HG03469 (cell line): ENCODE measurements around the gene DIO3.
"Not testable (repeated sequence)": the region's sequence is repeated elsewhere in the genome, so short reads cannot be mapped to it uniquely, and the experiment has no call there.

ENCODE experiments used
- ATAC-seq: cut with Tn5 transposase; IDR thresholded peaks from one replicate; pipeline ENCODE4 v1.9.1; 2021; ENCODE audit warnings: mild to moderate bottlenecking, moderate library complexity, moderate number of reproducible peaks; ENCODE audit not compliant: unreplicated experiment

Gene DIO3

GRCh38 chr14:101557811-101558738 is 3.2 kb upstream of the DIO3 start:
- ATAC-seq = no peak

- no peak for ATAC-seq
These were observed 2.5 kb upstream of the DIO3 start for GRCh38 chr14:101558739-101559240.

GRCh38 chr14:101559250-101559623 is 2.1 kb upstream of the DIO3 start:
- no peak for ATAC-seq

- no peak for ATAC-seq
These were observed 1.4 kb upstream of the DIO3 start for GRCh38 chr14:101559624-101560533.

- ATAC-seq = no peak
These were observed 671 bp upstream of the DIO3 start for GRCh38 chr14:101560534-101561113.

GRCh38 chr14:101561897-101562490 is 699 bp downstream of the DIO3 start:
- no peak for ATAC-seq

GRCh38 chr14:101562659-101563351 is 1.5 kb downstream of the DIO3 start:
- no peak for ATAC-seq

- ATAC-seq = no peak
These were observed 2.0 kb downstream of the DIO3 start for GRCh38 chr14:101563352-101563653.

- ATAC-seq = no peak
These were observed 2.6 kb downstream of the DIO3 start for GRCh38 chr14:101563654-101564443.

- ATAC-seq = no peak
These were observed 3.1 kb downstream of the DIO3 start for GRCh38 chr14:101564444-101564776.

GRCh38 chr14:101564819-101565698 is 3.8 kb downstream of the DIO3 start:
- no peak for ATAC-seq

- no peak for ATAC-seq
These were observed 6.0 kb downstream of the DIO3 start for GRCh38 chr14:101567252-101567651.

GRCh38 chr14:101571004-101571403 is 9.7 kb downstream of the DIO3 start:
- ATAC-seq = no peak

- not testable (repeated sequence) for ATAC-seq
These were observed 11.2 kb downstream of the DIO3 start for GRCh38 chr14:101572526-101572925.

- no peak for ATAC-seq
These were observed 12.0 kb downstream of the DIO3 start for GRCh38 chr14:101573289-101573688.

GRCh38 chr14:101575581-101575980 is 14.3 kb downstream of the DIO3 start:
- ATAC-seq = no peak

- ATAC-seq = no peak
These were observed 16.1 kb downstream of the DIO3 start for GRCh38 chr14:101577221-101577909.

GRCh38 chr14:101578489-101578888 is 17.2 kb downstream of the DIO3 start:
- ATAC-seq = no peak
